ENCODE data around the gene CDS2. TPM values are rescaled to one million over a fixed set of nuclear protein-coding genes. Genes with fewer than 3 reads are reported as not detected.

CDS2 gene
- total and polyA plus RNA-seq, 2 of the 13 experiments (the other 11 are each of a cell fraction or from before 2014, with no cell fraction given): 81.3 to 153 TPM

DNA sequence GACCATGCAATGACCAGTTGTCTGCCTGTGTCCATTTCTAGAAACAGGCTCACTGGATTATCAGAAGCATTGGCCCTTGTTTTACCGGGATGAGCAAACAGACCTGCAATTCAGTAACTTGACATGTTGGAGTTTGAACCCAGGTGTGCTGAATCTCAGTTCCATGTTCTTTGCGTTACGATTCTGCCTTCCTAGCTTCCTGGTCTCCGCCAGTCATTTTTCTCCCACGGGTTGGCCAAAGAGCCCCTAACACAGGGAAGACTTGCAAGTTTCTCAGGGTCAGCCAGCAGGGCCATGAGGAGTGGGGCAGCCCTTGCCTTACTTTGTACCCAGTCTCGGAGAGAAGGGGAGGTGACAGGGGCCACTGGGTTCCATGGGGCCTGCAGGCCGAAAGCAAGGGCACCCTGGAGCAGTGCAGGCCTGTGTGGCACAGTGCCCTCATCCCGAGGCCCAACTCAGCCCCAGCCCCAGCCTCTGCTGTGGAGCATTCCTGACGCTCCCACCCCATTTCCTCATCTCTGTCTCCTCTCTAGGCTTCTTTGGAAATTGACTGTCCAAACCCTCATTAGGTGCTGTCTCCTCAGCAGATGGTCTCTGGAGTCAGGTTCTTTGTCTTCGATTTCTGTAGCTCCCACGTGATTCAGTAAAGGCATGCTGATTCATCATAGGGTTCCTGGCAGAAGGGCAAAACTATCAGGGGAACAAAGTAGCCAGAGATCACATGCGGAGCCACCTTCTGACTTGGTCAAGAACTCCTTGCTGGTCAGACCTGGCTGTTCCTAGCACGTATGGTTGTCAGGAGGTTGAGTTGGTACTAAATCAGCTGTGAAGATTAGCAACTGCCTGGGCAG, 23.6 kb downstream of the CDS2 start (continued):
- TF ChIP-seq, protein P1, sequence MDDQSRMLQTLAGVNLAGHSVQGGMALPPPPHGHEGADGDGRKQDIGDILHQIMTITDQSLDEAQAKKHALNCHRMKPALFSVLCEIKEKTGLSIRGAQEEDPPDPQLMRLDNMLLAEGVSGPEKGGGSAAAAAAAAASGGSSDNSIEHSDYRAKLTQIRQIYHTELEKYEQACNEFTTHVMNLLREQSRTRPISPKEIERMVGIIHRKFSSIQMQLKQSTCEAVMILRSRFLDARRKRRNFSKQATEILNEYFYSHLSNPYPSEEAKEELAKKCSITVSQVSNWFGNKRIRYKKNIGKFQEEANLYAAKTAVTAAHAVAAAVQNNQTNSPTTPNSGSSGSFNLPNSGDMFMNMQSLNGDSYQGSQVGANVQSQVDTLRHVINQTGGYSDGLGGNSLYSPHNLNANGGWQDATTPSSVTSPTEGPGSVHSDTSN (CRISPR knock-in tag; IDR thresholded peaks at IDR 0.05; ENCODE audit: borderline replicate concordance): no peak
- TF ChIP-seq RAD21 (CRISPR knock-in tag; IDR thresholded peaks at IDR 0.05) (no peak; the same call in 1 of the 2 replicates), NRL (CRISPR knock-in tag; IDR thresholded peaks at IDR 0.05; ENCODE audit: borderline replicate concordance) (peak; percentile 28; the same call in 1 of the 2 replicates), NCOR1 (IDR thresholded peaks at IDR 0.05; ENCODE audit: borderline replicate concordance, low read length) (peak; percentile 73), HNF1B (CRISPR knock-in tag; IDR thresholded peaks at IDR 0.05) (peak; percentile 86; the same call in 1 of the 2 replicates), SP2 (CRISPR knock-in tag; IDR thresholded peaks at IDR 0.05) (0 out of 2 replicates have a peak, but pooled peaks have one; percentile 3), E2F5 (CRISPR knock-in tag; conservative IDR thresholded peaks at IDR 0.05) (0 out of 2 replicates have a peak, but pooled peaks have one; percentile 35), NR2F6 (IDR thresholded peaks at IDR 0.05) (no peak; the same call in 1 of the 2 replicates), NR2F6 (CRISPR knock-in tag; IDR thresholded peaks at IDR 0.05) (peak; percentile 60), JARID2 (CRISPR knock-in tag; IDR thresholded peaks at IDR 0.05; ENCODE audit: insufficient replicate concordance) (no peak), ZNF432 (CRISPR knock-in tag; IDR thresholded peaks at IDR 0.05; ENCODE audit: borderline replicate concordance) (no peak), BRF2 (CRISPR knock-in tag; IDR thresholded peaks at IDR 0.05) (0 out of 2 replicates have a peak, but pooled peaks have one; percentile 57), KAT7 (CRISPR knock-in tag; IDR thresholded peaks at IDR 0.05; ENCODE audit: borderline replicate concordance) (peak; percentile 50; the same call in 1 of the 2 replicates), AHR (CRISPR knock-in tag; IDR thresholded peaks at IDR 0.05) (peak; percentile 78; the same call in 1 of the 2 replicates), FOXK1 (CRISPR knock-in tag; IDR thresholded peaks at IDR 0.05; ENCODE audit: borderline replicate concordance, low read depth) (peak; percentile 84; the same call in 1 of the 2 replicates), NR2C2 (CRISPR knock-in tag; IDR thresholded peaks at IDR 0.05; ENCODE audit: borderline replicate concordance) (0 out of 2 replicates have a peak, but pooled peaks have one; percentile 32)
- TF ChIP-seq, protein P2, sequence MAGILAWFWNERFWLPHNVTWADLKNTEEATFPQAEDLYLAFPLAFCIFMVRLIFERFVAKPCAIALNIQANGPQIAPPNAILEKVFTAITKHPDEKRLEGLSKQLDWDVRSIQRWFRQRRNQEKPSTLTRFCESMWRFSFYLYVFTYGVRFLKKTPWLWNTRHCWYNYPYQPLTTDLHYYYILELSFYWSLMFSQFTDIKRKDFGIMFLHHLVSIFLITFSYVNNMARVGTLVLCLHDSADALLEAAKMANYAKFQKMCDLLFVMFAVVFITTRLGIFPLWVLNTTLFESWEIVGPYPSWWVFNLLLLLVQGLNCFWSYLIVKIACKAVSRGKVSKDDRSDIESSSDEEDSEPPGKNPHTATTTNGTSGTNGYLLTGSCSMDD (CRISPR knock-in tag; IDR thresholded peaks at IDR 0.05): no peak
- TF ChIP-seq, protein P3, sequence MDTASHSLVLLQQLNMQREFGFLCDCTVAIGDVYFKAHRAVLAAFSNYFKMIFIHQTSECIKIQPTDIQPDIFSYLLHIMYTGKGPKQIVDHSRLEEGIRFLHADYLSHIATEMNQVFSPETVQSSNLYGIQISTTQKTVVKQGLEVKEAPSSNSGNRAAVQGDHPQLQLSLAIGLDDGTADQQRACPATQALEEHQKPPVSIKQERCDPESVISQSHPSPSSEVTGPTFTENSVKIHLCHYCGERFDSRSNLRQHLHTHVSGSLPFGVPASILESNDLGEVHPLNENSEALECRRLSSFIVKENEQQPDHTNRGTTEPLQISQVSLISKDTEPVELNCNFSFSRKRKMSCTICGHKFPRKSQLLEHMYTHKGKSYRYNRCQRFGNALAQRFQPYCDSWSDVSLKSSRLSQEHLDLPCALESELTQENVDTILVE (CRISPR knock-in tag; IDR thresholded peaks at IDR 0.05): peak; percentile 35; the same call in 1 of the 2 replicates
- TF ChIP-seq, protein P4, sequence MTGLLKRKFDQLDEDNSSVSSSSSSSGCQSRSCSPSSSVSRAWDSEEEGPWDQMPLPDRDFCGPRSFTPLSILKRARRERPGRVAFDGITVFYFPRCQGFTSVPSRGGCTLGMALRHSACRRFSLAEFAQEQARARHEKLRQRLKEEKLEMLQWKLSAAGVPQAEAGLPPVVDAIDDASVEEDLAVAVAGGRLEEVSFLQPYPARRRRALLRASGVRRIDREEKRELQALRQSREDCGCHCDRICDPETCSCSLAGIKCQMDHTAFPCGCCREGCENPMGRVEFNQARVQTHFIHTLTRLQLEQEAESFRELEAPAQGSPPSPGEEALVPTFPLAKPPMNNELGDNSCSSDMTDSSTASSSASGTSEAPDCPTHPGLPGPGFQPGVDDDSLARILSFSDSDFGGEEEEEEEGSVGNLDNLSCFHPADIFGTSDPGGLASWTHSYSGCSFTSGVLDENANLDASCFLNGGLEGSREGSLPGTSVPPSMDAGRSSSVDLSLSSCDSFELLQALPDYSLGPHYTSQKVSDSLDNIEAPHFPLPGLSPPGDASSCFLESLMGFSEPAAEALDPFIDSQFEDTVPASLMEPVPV (CRISPR knock-in tag; IDR thresholded peaks at IDR 0.05): peak; percentile 58; the same call in 1 of the 2 replicates

All from HepG2 (cell line).